Measurements from ENCODE around the gene C9orf152.

DNA sequence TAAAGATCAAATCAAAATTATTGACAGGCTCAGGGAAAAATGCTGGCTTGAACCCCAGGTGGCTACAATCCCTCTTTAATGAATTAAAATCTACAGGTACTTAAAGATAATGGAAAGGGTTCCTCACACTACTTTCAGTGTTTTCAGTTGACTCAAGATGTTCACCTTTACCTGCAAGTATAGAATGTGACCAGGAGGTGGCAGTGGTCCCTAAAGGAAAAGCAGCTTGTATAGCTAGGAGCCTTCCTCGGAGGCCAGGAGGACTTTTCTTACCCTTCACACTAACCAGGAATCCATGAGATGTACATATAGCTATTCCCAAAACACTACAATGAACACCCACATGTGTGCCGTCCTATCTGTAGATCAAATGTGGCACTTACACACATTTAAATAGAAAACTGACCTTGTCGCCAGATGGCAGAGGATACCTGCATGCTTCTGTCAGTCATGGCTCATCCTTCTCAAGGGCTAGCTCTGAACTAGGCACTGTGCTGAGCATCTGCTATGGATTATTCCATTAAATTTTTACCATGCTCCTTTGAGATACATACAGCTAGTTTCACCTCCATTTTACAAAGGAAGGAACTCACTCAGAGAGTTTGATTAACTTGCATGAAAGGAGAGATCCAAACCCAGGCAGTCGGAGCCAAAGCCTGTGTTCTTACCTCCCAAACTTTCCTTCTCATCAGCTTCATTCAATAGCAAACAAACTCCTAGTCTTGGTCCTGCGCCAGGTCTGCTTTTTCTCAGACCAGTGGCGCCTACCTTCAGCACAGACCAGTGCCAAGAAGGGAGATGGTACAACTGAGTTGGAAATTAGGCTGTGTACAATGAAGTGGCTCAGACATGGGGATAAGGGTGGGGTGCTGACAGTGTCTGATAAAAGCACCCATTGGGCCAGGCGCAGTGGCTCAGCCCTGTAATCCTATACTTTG, 24.5 kb downstream of the C9orf152 start:
- no peak for TF ChIP-seq EZH2 (IDR thresholded peaks at IDR 0.05; ENCODE audit: borderline replicate concordance, low read depth, low read length, severe bottlenecking)
- TF ChIP-seq, protein P1, sequence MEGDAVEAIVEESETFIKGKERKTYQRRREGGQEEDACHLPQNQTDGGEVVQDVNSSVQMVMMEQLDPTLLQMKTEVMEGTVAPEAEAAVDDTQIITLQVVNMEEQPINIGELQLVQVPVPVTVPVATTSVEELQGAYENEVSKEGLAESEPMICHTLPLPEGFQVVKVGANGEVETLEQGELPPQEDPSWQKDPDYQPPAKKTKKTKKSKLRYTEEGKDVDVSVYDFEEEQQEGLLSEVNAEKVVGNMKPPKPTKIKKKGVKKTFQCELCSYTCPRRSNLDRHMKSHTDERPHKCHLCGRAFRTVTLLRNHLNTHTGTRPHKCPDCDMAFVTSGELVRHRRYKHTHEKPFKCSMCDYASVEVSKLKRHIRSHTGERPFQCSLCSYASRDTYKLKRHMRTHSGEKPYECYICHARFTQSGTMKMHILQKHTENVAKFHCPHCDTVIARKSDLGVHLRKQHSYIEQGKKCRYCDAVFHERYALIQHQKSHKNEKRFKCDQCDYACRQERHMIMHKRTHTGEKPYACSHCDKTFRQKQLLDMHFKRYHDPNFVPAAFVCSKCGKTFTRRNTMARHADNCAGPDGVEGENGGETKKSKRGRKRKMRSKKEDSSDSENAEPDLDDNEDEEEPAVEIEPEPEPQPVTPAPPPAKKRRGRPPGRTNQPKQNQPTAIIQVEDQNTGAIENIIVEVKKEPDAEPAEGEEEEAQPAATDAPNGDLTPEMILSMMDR (IDR thresholded peaks at IDR 0.05; ENCODE audit: borderline replicate concordance, extremely low read depth, low read length, poor library complexity, severe bottlenecking) = peak; percentile 85

All from DND-41 (cell line).